ELF-1 (cell line): ENCODE results near the gene CCDC12.

Source experiments
- DNase-seq: peaks from one replicate; pipeline ENCODE4 v3.0.0-alpha.2; 2016; ENCODE audit warnings: low read depth, low spot score

The CCDC12 gene

DNA sequence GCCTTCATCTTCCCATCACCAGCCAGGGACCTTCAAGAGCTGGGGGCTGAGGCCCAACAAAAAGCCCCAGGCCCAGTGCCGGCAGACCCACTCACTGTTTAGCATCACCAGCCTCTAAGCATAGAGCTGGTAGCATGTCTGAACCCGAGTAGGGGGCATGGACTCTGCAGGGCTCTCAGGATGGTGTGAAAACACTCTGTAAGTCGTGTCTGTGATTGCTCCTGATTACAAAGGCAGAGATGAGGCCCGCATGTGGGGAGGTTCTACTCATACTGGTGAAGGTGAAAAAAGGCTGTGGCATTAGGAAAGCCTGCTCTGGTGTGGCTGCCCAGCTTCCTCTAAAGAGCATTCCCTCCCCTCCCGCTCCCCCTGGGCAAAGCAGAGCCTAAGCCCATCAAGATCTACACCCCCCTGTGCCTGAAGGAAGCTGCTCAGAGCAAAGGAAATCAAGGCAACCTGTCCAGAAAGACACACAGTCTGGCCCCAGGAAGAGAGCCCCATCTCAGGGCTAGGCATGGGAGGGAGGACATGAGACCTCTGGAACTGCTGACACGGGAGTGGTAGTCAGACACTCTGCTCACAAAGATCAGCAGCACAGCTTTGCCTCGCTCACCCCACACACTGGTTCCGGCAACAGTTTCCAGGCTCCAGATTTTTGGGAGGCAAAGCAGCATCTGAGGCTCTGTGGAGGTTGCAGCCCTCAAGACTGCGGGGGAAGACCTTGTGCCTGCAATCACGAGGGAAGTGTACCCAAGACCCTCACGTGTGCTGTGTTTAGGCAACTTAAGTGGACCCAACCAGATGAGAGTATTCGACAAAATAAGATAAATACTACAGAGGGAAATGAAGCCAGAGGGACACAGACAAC lies 36.7 kb downstream of the CCDC12 start:
- DNase-seq = no peak

DNA sequence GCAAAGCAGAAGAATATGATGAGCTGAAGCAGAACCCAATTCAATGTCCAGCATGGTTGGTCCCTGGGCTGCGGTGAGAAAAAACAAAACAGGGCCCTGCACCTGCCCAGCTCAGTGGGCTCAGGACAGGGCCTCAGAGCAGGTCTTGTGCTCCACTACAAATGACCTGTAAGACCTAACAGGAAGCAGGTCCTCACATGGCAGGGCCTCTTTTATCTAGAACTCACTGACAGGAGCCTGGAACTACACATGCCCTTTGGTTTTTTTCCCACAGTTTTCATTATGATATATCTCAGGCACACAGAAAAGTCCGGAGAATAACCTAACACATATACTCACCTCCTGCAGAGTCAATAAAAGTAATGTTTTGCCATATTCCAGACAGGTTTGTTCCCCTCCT lies 38.4 kb downstream of the CCDC12 start:
- DNase-seq = no peak

DNA sequence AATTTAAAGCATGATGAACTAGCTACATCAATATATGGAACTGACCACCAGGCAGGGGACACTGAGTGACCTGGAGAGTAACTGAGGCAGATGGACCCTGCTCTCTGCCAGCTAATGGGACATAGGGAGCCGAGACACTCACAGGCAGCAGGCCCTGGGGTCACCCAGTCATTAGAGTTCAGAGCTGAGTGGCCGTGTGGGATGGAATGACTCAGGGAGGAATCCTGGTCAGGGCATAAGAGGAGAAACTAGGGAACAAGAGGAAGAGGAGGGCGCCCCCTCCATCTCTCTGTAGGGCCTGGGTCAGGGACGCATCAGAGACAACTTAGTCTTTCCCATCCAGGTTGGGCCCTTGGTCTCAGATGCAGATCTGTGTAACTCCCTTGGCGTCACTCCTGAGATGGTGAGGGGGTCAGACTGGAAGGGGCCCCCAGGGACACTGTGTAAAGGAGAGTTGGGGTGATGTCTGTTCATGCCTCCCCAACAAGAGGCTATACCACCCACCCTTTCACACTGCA lies 39.8 kb downstream of the CCDC12 start:
- no peak for DNase-seq

DNA sequence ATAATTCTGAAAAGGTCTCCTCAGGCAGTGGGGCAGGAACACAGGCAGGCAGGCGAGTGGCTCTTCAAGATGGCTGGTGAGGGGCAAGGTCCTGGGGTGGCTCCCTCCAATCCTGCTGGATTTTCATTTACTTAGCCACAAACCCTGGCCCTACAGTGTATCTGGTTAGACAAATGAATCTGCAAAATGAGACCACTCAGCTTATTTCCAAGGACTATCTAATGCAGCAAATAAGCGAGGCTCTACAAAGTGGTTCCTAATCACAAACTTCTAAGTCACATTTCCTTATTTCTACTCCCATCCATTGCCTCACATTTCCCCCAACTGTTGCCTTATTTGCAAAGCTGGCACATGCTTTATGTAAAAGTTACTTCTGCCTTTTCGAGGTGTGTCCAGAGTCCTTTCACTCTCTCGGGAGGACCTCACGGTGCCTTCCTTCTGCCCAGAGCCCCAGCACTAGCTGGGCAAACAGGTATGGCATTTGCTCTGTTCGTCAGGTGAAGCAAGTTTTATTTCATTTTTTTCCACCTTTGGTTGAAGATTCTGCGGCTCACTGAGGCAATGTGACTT lies 40.5 kb downstream of the CCDC12 start:
- no peak for DNase-seq

DNA sequence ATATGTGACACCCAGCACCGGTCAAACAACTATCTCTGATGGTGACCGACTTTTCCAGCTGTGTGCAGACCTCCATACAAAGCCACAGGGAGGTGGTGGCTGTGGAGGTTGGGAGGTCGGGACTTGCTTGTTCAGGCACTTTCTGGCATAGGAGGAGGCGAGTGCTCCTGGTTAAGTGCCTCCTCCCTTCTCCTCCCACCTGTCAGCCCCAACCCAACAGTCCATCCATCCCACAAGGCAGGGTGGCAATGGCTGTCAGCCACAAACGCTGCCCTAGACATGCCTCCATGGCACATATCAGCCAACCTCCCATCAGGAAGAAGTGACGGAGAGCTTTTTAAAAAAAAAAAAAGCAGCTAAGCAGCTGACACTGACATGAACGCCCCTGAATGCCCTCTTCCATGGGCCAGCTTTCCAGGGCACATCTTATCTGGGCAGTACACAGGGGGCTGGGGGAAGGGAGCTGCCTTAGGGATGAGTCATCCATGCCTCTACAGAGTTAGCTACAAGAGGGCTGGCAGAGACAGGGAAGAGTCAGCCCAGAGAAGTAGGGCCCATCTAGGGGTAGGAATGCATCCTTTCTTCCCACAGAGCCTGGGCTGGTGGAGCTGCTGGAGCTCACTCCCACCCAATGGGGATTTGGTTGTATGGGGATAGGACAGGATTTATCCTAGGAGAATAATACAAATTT lies 41.2 kb downstream of the CCDC12 start:
- DNase-seq = peak; percentile 92

DNA sequence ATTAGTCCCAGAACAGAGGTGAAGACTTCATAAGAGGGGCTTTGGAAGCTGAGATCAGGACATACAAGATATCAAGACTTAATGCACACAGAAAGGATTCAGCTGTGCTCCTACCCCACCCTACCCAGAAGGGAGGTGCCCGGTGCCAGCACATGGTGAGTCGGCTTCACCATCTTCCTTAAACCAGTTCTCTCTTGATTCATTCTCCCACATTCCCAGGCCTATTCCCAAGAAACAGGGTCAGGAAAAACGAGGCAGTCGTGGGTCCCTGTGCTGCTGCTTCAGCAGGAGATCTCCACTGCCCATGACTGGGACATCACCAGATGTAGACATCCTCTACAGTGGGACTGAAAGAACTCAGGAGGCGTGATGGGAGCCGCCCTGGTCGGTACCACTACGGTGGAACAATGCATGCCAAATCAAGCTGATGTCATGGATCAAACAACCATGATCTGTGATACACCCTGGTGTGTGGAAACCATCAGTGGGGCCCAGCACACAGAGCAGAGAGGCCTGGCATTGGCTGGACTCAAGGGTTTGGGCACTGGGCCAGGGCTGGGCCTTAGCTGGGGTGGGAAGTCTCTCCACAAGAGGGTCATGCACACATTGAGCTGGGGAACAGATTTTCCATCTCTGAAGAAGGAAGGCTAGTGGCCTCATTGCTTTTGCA lies 41.9 kb downstream of the CCDC12 start:
- no peak for DNase-seq

DNA sequence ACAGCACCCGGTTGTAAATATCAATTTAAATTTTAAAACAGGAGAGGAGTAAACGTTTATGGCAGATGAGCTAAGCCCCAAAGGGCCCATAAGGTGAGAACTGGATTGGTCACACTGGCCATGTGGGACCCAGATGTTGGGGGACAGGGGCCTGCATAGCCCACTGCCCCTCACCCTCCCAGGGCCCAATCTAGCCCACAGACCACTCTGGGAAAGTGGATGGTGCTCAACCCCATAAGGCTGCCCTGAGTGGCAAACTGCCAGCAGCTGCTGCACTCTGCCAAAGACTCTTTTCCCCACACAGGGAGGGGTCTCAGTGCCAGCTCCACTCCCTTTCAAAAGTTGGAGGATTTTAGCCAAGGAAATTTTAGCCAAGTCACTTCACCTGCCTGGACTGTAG lies 42.5 kb downstream of the CCDC12 start:
- DNase-seq = no peak

DNA sequence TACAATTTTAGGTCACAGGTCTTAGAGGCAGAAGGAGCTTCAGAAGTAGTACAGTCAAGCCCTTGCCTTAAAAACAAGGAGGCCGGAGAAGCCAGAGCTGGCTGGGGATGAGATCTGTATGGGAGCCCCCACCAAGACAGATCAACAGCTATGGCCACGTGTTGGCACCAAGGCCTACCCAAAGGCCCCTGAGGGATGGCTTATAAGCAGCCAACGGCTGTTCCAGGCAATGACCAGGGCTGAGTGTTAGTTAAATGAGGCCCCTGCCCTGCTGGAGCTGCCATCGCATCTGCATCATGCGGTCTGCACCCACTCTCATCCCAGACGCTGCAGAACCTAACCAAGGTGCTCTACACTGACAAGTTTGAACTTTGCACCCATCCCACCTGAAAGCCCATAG lies 43.3 kb downstream of the CCDC12 start:
- no peak for DNase-seq

DNA sequence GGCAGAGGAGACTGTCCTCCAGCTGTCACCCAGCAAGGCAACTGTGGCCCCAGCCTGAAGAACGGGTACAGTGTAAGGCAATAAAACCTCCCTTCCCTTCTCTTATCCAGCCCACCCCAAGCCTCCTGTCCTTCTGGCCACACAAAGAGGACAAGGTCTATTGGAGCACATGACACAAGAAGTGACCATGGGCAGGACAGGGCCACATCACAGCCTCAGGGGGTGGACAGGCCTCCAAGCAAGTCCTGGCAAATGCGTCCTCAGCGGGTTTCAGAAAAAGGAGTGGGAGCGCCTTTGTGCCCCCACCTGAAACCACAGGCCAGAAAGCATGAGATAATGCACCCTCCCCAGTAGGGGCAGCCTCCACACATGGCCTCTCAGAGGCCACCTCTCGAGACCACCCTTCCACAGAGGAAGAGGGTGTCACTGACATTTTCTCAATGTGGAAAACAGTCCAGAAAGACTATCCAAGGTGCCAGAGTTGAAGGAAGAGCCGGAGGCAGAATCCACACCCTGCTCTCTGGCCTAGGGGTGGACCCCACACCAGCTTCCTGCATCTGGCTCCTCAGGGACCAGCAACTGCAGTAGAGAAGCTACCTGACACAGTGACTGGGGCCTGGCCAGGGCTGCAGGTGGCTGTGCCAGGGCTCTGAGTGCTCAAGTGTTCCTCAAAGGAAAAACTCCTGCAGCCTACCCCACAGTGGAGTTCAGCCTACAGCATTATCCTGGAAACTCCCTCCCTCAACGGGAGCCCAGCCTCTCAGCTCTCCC lies 43.9 kb downstream of the CCDC12 start:
- no peak for DNase-seq

DNA sequence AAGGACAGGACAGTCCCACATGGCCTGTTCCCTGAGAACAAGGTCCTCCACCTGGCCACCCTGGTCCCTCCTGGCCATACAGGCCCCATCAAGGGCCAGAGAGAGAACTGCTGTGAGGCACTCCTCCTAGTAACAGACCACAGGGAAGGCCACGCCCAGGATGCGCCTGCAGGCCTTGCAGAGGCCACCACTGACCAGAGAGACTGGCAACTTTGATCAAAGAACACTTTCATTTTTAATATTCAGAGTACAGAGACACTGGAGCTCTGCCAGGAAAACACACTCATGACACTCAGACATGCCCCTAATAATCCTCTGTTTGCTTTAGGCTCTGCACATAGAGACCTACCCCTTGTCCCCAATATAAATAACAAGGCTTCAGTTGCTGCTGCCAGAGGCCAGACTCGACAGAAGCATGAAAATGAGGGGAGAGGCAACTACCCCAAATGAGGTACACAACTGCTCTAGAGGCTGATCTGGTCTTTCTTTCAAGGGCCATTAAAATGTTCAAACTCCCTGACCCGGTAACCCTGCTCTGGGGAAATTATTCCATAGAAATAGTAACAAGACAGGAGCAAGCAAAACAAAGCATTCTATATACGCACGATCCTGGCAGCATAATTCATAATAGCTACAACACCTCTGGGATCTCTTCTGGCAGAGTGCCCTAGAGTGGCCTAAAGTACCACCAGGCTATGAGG lies 44.8 kb downstream of the CCDC12 start:
- no peak for DNase-seq

DNA sequence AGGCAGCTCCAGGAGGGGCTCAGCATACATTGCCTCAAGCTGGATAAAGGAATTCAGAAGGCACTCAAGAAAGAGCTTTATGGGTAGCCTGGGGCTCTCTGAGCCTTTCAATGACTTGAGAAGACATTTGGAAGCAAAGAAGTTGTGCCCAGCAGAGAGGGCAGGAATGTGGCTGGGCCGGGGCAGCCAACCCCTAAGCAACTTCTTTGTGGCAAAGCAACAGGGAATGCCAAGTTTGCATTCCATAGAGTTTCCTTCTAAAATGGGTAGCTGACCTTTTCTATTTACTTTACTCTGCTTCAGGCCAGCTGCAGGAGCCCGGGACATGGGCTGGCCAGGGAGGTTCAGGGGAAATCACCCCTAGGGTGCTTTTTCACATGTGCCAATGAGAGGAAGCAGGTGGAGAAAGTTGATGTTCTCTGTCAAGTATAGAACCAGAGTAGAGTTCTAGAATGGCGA lies 45.6 kb downstream of the CCDC12 start:
- DNase-seq = peak; percentile 92

DNA sequence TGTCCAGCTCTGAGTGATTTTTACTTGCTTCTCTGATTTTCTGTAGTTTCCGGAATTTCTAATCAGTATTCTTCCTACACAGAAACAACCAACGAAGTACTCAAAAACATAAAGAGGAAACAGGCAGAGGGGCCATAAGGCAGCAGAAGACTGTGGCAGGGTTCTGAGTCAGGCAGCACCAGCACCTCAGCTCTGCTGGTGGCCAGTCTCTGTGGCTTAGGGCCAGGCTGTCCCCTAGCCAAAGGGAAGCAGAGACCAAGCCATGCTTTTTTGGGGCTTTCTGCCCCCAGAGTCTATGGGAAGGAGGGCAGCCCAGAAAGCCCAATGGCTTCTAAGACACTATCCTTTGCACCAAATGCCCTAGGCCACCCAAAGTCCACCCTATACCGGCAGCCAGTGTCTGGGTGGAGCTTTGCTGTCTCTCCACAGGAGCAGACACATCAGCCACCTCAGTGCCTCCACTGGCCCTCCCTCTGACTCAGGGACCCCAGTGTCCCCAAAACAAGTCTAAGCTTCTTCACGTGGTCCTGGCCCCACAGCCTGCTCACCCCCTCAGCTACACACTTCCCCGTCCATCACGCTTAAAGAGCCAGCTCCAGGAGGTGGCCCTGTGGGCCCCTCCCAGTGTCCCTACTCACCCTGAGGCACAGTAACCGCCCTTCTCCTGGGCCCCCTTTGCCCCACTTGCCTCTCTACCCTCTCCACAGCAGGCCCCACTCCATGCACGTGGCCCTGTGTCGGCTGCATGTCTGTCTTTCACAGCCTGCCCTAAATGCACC lies 46.2 kb downstream of the CCDC12 start:
- no peak for DNase-seq

DNA sequence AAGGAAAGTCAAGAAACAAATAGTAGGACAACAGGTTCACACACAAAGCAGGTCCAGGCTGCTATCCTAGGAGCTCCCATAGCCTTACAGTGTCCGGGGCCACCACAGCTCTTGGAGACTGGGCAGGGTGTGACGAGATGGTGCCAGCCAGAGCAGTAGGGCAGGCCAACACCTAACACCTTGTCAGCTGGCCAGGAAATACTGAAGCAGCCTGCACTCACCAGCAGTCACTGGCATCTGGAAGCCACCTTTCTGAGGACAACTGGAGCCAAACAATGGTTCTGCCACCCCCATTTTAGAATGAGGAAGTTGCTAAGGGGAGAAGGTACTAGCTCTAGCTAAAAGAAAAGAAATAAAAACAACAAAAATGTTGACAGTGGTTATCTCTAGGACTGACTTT lies 47.2 kb downstream of the CCDC12 start:
- DNase-seq = no peak

DNA sequence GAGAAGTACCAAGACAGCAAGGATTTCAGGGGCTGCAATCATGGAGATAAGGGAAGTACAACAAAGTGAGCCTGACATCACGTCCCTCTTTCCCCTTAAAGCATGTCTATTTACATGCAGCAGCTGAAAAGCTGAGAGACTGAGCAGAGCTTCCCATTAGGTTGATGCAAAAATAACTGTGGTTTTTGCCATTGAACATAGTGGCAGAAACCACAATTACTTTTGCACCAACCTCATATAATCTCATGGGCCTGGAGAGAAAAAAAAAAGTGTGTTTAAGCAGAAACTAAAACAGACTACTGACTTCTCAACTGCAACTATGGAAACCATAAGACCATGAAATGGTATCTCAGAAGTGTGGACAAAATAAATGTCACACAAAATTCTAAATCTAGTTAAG lies 48.3 kb downstream of the CCDC12 start:
- DNase-seq = no peak

DNA sequence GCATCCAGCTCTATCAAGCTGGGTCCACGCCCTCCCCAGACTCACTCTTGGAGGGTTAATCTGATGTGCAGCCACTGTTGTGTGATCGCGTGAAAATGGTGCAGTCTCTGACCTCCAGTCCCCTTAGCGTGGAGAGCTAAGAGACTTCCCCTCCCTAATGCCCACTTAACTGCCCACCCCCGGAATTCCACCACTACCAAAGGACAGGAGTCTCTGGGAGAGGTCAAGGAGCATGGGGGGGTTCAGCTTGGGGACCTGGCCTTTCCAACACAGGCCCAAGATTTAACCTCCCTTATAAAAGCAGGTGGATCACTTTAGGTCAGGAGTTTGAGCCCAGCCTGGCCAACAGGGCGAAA lies 48.8 kb downstream of the CCDC12 start:
- no peak for DNase-seq

DNA sequence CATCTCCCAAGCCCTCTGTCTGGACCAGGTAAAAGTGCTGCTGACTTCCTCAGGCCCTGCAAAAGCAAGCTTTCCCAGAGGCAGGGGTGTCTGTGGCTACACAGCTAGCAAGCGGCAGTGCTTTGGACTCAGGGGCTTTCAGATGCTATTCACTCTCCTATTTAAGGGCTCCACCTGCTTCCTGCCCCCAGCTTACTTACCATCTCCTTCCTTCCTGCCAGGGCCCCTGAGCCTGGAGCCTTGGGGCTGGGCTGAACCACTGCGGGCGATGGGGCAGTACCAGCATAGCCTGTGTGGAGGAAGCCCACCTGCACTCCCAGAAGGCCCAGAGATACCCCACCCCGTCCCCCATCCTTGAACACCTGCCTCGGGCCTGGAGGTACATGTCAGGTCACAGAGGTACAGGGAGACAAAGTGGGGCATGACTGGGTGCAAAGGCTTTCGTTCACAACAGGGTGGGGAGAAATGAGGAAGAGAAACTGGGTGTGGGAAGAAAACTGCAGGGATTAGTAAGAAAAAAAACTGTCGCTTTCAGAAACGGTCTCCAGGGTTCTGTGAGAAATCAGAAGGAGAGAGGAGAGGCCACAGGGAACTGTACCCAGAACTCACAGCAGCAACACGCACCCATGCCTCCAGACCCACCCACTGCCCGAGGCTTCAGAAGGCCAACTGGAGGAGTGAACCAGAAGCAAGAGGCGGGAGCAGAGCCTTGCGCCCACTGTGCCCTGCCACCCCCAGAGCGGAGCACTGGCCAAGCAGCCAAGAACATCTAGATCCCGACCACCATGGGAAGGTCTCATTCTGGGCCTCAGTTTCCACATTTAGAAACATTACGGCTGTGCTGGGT lies 49.5 kb downstream of the CCDC12 start:
- no peak for DNase-seq

DNA sequence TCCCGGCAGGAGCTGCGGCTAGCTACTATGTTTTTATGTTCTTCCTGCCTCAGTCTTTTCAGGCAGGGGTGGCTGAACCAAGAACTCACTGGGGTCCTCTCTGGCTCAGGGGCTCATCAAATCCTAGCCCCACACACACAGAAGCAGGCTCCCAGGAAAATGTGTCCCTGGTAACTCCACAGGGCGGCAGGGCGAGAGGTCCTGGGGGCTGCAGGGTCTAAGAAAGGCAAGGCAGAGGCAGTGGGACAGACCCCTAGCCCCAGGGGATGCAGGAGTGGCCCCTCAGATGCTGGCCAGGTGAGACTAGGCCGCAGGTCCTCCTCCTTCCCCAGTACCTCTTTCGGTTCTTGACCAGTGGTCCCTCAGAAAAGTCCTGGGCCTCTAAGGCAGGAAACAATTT lies 50.1 kb downstream of the CCDC12 start:
- no peak for DNase-seq

DNA sequence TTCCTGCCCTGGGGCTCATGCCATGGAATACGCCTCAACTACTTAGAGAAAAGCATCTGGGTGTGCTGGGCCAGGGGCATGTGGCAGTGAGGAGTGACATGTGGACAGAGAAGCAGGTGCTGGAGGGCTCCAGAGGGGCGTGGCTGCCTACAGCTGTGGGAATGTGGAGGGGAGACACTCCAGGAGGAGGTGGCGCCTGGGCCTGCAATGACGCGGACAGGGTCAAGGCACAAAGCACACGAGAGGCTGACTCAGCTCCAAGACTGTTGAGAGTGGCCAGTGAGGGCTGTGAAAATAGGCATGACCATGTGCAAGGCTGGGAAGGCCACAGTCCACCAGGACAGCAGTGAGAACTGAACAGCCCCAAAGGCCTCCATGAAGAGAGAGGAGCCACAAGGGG lies 50.5 kb downstream of the CCDC12 start:
- no peak for DNase-seq

DNA sequence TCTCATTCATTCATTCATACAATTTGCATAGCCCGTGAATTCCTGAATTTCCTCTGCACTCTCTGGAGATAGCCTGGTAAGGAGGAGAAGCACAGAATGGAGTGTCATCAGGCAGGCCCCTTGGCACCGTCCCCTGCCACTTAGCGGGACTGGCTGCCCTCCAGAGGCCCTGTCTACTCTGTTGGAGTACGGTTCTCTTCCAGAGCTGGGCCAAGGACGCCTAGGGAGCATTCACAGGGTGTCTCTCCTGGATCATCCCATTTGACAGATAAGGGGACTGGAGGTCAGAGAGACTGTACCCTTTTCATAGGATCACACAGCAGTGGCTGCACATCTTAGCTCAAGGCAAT lies 51.0 kb downstream of the CCDC12 start:
- no peak for DNase-seq
